WI38 (cell line): Measurements from ENCODE around the gene APOH.

ENCODE experiments used
- H3K4me3 ChIP-seq: 2 replicates; pipeline ENCODE4 v1.5.1; 2011; ENCODE audit warnings: low read depth, mild to moderate bottlenecking, control low read depth, low read length
- TF ChIP-seq, protein P1 (sequence below): IDR thresholded peaks from 2 replicates; pipeline ENCODE4 v1.5.1; 2012; ENCODE audit warnings: low read depth, mild to moderate bottlenecking, control low read depth, low read length

The APOH gene

DNA sequence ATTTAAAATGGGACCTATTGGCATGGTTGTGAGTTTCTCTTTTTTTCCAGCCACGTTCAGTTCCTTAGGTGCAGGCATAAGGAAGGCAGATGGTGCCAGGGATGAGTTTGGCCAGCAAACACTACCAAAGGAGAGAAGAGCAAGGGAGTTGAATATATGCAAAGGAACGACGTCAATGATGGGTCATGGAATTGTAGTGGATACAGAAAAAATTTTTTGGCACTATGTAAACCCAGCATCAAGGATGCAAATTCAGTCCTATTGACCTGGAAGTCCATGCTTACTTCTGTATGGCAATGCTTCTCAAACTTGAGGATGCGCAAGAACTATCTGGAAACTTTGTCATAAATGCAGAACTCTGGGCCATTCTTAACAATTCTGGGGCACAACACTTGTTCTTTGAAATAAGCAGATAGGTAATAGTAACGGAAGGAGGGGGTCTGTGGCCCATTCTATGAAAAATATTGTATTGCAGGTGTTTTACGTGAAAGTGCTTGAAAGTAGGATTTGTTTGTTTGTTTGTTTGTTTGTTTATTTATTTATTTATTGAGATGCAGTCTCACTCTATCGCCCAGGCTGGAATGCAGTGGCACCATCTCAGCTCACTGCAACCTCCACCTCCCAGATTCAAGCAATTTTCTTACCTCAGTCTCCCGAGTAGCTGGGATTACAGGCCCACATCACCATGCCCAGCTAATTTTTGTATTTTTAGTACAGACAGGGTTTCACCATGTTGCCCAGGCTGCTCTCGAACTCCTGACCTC lies 18.0 kb downstream of the APOH start:
- H3K4me3 ChIP-seq, result no peak overlapping the region
- TF ChIP-seq, protein P1, sequence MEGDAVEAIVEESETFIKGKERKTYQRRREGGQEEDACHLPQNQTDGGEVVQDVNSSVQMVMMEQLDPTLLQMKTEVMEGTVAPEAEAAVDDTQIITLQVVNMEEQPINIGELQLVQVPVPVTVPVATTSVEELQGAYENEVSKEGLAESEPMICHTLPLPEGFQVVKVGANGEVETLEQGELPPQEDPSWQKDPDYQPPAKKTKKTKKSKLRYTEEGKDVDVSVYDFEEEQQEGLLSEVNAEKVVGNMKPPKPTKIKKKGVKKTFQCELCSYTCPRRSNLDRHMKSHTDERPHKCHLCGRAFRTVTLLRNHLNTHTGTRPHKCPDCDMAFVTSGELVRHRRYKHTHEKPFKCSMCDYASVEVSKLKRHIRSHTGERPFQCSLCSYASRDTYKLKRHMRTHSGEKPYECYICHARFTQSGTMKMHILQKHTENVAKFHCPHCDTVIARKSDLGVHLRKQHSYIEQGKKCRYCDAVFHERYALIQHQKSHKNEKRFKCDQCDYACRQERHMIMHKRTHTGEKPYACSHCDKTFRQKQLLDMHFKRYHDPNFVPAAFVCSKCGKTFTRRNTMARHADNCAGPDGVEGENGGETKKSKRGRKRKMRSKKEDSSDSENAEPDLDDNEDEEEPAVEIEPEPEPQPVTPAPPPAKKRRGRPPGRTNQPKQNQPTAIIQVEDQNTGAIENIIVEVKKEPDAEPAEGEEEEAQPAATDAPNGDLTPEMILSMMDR, result no peak

DNA sequence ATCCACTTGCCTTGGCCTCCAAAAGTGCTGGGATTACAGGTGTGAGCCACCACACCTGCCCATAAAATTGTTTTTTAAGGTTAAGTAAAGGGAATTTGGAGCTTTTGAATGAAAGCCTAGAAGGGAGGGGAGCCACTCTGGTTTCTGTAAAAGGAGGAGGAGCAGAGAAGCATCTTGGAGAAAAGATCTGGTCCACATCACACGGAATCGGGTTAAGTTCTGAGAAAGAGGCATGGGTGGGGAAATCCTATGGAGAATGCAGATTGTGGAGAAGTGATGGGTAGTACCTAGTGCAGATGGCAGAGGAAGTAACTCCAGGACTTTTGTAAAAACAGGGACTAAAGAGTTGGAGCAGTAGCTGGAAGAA lies 19.0 kb downstream of the APOH start:
- H3K4me3 ChIP-seq, result no peak overlapping the region
- TF ChIP-seq, protein P1, result no peak

DNA sequence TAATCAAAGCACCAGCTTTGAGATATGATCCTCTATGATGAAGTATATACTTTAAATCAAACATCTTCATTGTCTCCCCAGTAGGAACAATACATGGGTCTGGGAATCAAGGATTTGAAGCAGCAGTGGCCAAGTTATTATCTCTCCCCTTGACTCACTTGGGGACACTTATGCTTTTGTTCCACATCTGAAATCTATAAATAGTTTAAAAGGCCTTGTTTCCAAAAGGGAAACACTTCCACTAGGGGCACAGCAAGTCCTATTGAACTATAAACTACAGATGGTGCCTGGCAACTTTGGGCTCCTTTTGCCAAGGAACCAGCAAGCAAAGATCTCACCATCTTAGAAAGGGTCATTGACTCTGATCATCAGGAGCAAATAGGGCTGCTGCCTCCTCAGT lies 21.3 kb downstream of the APOH start:
- no peak overlapping the region for H3K4me3 ChIP-seq
- TF ChIP-seq, protein P1, result no peak

DNA sequence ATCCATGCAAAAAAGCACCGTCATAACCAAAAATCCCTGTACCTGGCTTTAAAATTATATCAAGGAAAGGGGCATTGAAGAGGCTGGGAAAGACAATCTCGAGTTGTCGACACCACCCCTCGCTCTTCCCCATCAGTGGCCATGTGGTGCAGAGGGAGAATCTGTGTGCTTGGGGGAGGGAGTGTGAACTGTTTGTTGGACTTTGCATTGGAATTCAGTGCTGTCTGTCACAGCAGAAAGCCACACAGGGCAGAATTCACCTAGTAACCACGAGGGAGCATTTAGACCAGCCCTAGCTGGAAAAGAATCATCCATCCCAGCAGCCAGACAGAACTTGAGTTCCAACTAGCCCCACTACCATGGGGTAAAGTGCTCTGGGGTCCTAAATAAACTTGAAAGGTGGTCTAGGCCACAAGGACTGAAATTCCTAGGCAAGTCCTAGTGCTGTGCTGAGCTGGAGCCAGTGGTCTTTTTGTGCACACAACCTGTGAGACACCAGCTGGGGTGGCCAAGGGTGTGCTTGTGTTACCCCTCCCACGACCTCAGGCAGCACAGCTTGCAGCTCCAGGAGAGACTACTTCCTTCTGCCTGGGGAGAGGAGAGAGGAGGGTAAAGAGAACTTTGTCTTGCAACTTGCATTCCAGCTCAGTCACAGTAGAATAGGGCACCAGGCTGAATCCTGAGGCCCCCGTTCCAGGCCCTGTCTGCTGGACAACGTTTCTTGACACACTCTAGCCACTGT lies 25.8 kb downstream of the APOH start:
- TF ChIP-seq, protein P1, result no peak
- H3K4me3 ChIP-seq, result no peak overlapping the region

DNA sequence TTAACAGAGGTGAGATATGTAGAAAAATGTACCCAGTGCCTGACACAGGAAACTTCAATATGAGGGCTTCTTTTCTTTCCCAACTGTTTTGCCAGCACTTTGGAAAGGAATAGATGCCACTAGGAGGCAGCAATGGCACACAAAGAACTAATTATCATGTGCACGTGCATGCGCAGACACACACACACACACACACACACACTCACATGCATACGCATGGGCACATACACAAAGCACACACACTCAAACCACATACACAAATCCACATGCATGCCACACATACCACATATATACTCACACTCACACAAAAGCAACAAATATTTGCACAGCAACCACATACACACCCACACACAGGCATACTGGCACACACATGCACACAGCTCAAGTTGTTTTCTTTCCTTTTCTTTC lies 28.5 kb downstream of the APOH start:
- H3K4me3 ChIP-seq, result no peak overlapping the region
- TF ChIP-seq, protein P1, result peak; percentile 70

DNA sequence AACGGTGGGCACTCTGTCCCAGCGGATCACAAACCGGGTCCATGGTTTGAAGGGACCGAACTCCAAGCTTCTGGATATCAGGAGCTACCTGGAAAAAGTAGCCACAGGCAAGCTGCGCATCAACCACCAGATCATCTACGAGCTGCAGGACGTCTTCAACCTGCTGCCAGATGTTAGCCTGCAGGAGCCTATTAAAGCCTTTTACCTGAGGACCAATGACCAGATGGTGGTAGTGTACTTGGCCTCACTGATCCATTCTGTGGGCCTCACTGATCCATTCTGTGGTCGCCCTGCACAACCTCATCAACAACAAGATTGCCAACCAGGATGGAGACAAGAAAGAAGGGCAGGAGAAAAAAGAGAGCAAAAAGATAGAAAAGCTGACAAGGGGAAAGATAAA lies 31.0 kb downstream of the APOH start:
- no peak overlapping the region for H3K4me3 ChIP-seq
- TF ChIP-seq, protein P1, result no peak

DNA sequence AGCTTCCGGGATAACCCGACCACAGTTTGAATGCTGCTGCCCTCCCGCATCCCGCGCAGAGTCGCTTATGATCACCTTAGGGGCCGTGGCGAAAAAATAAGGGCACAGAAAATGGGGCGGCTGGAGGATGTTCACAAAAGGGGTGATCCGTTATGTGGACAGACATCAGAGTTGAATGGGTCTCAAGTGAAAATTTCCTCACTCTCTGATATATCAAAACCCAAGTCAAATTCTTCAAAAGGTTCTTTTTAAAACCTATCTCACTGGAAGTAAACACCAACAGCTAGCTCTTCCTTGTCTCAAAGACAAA lies 36.9 kb downstream of the APOH start:
- TF ChIP-seq, protein P1, result no peak
- peak overlapping the region; percentile 80 for H3K4me3 ChIP-seq
